Stimulated activated CD4-positive, alpha-beta T cell treated with anti-CD3 and anti-CD28 coated beads, Interleukin-1b, Interleukin-23, amount 100 ng/mL, for 4 hours (primary cell): ENCODE measurements around the gene PDE4D.

Source experiments
- DNase-seq, 2 donors: peaks; one replicate each; pipeline ENCODE4 v3.0.0-alpha.2; 2020; ENCODE audit warnings: low read depth in 2 of 2

Gene PDE4D

GRCh38 chr5:59548807-59549357 is 344.6 kb downstream of the PDE4D start:
- no peak for DNase-seq

DNA sequence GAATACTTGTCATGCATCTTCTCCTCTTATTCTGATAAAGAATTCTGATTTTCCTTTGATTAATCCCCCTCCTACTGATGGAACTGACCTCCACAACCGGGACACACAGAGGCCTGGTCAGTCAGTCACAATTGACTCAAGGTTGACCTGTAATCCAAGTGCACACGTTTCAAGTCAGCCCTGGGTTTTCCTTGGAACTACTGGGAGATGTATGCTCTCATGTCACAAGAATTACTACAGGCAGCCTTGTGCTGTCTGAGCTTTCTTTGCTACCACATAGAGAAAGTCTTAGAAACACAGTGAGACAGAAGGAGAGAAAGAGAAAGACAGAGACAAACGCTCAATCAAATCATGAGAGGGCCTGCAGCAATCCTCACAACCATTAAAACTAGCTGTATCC is 345.8 kb downstream of the PDE4D start:
- no peak for DNase-seq

DNA sequence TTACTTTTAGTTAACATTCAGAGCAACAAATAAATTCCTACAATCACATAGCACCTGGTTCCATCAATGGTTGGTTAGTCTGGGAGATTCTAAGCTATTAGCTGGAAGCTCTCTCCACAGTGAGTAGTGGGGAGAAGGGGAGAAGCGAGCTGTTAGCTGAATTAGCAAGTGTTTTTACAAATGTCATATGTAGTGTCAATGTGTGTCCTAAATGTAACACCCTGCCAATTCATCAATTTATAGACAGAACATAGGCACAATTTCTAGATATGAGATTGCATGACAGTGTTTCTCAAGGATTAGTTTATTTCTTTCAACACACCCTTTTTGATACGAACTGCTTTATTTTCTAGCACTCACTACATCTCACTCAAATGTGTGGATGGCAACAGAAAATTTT is 349.0 kb downstream of the PDE4D start:
- no peak for DNase-seq

- no peak for DNase-seq
Measured at GRCh38 chr5:59543821-59544442, 349.6 kb downstream of the PDE4D start.

- no peak for DNase-seq
Measured at GRCh38 chr5:59542851-59543820, 350.4 kb downstream of the PDE4D start.

DNA sequence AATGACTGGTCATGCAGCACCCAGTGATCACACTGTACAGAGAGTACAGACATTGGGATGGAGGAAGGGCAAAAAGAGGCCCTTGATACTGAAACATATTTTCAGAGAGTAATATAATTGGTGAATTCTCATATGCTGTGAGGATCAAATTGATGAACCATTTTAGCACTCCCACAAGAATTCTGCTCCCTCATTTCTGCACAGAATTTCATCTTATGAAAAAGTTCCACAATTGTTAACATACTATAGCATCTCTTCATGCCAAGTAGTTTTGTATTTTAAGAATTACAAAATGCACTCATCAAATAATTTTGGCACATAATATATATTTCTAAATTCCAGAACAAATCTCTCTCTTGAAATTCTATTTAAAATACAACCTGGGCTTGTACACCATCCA is 351.2 kb downstream of the PDE4D start:
- no peak for DNase-seq

DNA sequence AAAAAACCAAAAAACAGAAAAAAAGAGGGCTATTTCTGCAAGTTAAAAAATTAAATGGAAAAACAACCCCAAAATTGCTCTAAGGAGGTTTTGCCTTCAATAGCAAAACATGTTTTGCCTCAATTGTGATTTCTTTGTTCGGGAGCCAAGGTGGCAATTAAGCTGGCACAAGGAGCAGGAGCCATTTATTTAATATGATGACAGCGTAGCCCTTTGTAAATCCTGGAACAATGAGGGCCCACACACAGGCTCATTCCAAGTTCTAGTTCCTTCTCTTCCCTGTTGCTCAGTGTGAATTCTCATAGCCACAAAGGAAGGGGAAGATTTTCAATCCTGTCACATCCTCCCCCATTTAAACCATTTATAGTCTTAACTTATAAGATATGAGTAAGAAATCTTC is 353.2 kb downstream of the PDE4D start:
- no peak for DNase-seq

DNA sequence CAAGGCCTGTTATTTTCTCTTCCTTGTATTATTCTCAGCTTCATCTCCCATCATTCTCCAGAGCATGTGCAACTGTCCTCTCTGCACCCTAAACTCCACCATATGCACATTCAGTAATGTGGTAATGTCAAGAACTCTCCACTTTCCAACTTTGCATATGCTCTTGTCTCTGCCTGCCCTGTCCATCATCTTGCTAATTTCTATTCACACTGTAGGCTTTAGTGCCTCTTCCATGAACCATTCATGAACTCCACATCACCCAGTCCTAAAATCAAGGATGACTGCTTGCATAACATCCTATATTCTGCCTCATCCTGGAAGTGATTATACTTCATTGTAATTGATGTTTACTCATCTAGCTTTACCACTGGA is 354.8 kb downstream of the PDE4D start:
- no peak for DNase-seq

GRCh38 chr5:59537961-59538749 is 355.4 kb downstream of the PDE4D start:
- no peak for DNase-seq

GRCh38 chr5:59536875-59537274 is 356.7 kb downstream of the PDE4D start:
- DNase-seq = no peak

- no peak for DNase-seq
Measured at GRCh38 chr5:59535561-59535960, 358.0 kb downstream of the PDE4D start.

GRCh38 chr5:59533730-59534108 is 359.8 kb downstream of the PDE4D start:
- DNase-seq = no peak

DNA sequence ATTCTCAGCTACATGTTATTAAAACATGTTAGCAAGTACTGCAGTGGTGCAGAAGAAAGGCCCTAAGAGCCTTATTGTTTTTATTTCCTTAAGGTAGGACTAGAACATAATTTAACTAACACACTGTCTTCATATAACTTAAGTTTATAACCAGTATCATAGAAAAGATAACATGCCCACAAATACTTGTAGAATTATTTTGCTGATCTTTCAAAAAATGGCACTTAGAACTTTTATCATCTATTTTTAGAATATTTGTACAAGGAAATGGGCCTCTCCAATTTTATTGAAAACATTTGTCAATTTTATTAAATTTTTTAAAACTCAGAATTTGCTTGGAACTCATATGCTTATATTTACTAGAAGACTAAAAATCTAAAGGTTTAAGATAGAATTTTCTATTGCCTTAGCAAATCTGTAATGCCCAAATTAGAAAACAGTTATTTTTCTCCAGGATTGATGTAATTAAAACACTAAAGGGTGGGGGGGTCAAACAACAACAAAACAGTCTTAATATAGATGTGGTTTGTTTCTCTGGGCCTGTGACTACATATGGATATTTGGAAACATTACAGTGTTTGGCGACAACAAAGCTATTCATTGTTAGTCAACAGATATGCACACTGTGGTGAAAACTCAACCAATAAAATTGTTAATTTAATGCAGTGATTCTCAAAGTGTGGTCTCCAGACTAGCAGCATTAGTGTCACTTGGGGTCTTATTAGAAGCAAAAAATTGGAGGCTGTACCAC is 360.4 kb downstream of the PDE4D start:
- no peak for DNase-seq

DNA sequence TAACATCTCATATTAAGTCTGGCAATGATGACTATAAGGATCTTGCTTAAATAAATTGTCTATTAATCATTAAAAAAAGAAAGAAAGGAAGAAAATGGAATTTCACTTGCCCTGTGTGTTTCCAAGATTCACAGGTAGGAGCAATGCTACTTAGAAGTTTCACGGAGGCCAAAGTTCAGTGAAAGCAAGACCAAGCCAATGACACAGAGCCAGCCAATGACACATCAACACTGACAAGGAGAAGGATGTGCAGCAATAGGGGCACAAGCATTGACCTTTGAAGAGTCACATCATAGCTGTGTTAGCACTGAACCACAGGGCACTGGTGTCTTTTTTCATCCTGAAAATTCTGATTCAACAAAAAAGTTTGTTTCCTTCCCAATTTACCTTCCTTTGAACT is 364.3 kb downstream of the PDE4D start:
- no peak for DNase-seq

GRCh38 chr5:59528202-59528862 is 365.2 kb downstream of the PDE4D start:
- no peak for DNase-seq

DNA sequence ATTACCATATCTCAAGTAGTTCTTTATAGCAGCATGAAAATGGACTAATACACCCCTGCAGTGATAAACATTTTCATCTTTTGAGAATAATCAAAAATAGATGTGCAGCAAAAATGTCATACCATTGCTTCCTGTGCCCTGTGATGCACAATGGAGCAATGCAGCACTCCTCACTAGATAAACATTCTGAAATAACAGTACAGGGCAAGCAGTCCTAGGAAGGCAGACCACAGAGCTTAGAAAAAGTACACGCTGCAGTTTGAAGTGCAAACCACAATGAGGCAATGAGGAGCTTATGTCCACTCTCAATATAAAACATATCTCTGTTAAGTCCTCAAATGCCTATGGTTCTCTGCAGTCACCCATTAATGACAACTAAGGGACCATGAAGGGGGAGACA is 367.6 kb downstream of the PDE4D start:
- DNase-seq = no peak

GRCh38 chr5:59525311-59525710 is 368.2 kb downstream of the PDE4D start:
- DNase-seq = no peak

GRCh38 chr5:59522201-59522831 is 371.2 kb downstream of the PDE4D start:
- DNase-seq = no peak

DNA sequence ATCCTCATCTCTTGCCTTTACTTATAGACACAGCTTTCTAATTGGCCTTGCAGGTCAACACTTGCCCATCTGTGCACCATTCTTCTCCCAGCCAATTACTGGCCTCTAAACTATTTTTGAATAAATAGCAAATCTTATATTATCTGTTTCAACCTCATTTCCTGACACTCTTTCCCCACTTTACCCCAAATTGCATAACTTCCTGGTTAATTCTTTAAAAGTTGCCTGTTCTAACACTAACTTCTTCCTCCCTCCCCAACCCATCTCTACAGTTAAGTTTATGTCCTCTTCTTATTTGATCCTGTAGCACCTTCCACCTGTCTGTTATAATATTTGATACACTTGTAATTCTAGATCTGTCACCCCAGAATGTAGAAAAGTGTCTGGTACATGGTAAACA is 372.1 kb downstream of the PDE4D start:
- DNase-seq = no peak

- DNase-seq = no peak
Measured at GRCh38 chr5:59519338-59519737, 374.2 kb downstream of the PDE4D start.
